ENCODE results near the gene NHLH2.

DNA sequence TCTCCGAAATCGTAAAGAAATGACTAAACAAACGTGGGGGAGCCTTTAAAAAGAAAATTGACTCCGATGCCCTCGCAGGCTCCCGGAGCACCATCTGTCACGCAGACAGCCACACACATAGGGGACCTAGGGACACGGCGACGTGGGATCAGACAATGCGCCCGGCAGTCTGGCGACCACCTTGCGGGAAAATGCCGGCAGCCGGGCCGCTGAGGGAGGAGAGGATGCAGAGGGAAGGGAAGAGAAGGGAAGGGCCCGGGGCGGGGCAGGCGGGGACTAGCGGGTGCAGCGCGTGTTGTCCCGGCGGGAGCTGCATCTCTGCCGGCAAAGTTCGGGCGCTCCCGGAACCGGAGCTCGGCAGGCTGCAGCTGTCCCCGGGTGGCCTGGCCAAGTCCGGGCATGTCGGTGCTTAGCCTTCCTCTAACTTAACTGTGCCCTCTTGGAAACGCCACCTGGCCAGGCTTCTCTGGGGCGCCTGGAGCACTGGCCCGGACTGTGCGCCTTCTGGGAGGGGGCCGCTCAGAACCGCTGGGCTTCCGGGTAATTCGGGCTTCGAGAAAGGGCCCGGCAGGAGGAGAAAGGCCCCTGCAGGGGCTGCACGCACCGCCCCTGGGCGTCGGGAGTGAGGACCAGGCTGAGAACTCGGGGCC lies 1.8 kb downstream of the NHLH2 start:
- TF ChIP-seq, protein P1, sequence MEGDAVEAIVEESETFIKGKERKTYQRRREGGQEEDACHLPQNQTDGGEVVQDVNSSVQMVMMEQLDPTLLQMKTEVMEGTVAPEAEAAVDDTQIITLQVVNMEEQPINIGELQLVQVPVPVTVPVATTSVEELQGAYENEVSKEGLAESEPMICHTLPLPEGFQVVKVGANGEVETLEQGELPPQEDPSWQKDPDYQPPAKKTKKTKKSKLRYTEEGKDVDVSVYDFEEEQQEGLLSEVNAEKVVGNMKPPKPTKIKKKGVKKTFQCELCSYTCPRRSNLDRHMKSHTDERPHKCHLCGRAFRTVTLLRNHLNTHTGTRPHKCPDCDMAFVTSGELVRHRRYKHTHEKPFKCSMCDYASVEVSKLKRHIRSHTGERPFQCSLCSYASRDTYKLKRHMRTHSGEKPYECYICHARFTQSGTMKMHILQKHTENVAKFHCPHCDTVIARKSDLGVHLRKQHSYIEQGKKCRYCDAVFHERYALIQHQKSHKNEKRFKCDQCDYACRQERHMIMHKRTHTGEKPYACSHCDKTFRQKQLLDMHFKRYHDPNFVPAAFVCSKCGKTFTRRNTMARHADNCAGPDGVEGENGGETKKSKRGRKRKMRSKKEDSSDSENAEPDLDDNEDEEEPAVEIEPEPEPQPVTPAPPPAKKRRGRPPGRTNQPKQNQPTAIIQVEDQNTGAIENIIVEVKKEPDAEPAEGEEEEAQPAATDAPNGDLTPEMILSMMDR (IDR thresholded peaks at IDR 0.05; ENCODE audit: low read depth, low read length, missing input control) = no peak
- TF ChIP-seq GABPA (IDR thresholded peaks at IDR 0.05 in 1 of 2, conservative IDR thresholded peaks at IDR 0.05 in 1 of 2) (no peak), RAD21 (IDR thresholded peaks at IDR 0.05) (no peak), YY1 (IDR thresholded peaks at IDR 0.05) (no peak), SP1 (IDR thresholded peaks at IDR 0.05) (no peak), RXRA (IDR thresholded peaks at IDR 0.05) (no peak)
- TF ChIP-seq, protein P2, sequence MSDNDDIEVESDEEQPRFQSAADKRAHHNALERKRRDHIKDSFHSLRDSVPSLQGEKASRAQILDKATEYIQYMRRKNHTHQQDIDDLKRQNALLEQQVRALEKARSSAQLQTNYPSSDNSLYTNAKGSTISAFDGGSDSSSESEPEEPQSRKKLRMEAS (IDR thresholded peaks at IDR 0.05) = no peak
